K562 (cell line): ENCODE measurements around the gene DENND1A. TPM values are rescaled to one million over a fixed set of nuclear protein-coding genes. Genes with fewer than 3 reads are reported as not detected.

Experiments
- ATAC-seq: fragments of 200-7000 bp; cut with Tn5 transposase; 3 replicates; pipeline ENCODE4 v1.9.1; 2020; ENCODE audit warnings: moderate library complexity
- BruUV-seq: library from RNA; stranded (reverse); fragments of 400-500 nt; replicated peaks from 2 replicates; lab custom pipeline; 2021; lab: Mats Ljungman, UMichigan
- CTCF ChIA-PET: fragments of 300-600 bp; formaldehyde crosslinking; extraction: SDS; loops from one replicate; lab custom pipeline; 2021; ENCODE audit warnings: low intra/inter-chr PET ratio; lab: Yijun Ruan, JAX
- POLR2A ChIA-PET: fragments of 300-600, 350-650 bp; sonication (Branson Sonifier 250); formaldehyde crosslinking; extraction: SDS; loops from one replicate; lab custom pipeline; 2021; ENCODE audit warnings: antibody characterized with exemption, inconsistent platforms; lab: Yijun Ruan, JAX
- DNase-seq, 4 experiments: peaks; one replicate each; pipeline versions ENCODE4 v3.0.0 to v3.0.0-alpha.2; 2011 to 2018; ENCODE audit warnings: low spot score in 3 of 4, mixed read lengths in 3 of 4; ENCODE audit errors: extremely low read depth in 1 of 4
- FAIRE-seq: peaks from 2 replicates; lab custom pipeline; 2011; peaks lifted over from hg19 to GRCh38; lab: Jason Lieb, UNC
- H2AFZ ChIP-seq: 2 replicates; pipeline ENCODE4 v1.6.0; 2011; ENCODE audit warnings: low read depth, low read length, control low read depth, inconsistent platforms
- H3K27ac ChIP-seq: fragments of 200-600 bp; 3 replicates; pipeline ENCODE4 v1.8.0; 2011; ENCODE audit warnings: low read depth, mild to moderate bottlenecking, control low read depth, inconsistent platforms, low read length, moderate library complexity, mixed read lengths; ENCODE audit errors: extremely low read depth
- H3K27me3 ChIP-seq, 2 experiments: fragments of 300-600 bp in 1 of 2; 2 replicates in 1 of 2; 3 replicates in 1 of 2; pipeline versions ENCODE4 v1.6.0 to v1.8.0; 2011; ENCODE audit warnings: inconsistent platforms in 2 of 2, low read length in 2 of 2, mild to moderate bottlenecking in 1 of 2, mixed read lengths in 1 of 2, moderate library complexity in 1 of 2; ENCODE audit not compliant: control insufficient read depth in 2 of 2, insufficient read depth in 2 of 2
- H3K36me3 ChIP-seq: fragments of 300-600 bp; 3 replicates; pipeline ENCODE4 v1.8.0; 2011; ENCODE audit warnings: mild to moderate bottlenecking, low read length, inconsistent platforms; ENCODE audit not compliant: control insufficient read depth, insufficient read depth
- H3K4me1 ChIP-seq, 2 experiments: fragments of 200-600 bp in 1 of 2; replicated peaks in 1 of 2; 2 replicates in 1 of 2; 3 replicates in 1 of 2; pipeline versions ENCODE4 v1.5.1 to v1.8.0; 2011; ENCODE audit warnings: inconsistent platforms in 2 of 2, low read length in 2 of 2, mild to moderate bottlenecking in 1 of 2, mixed read lengths in 1 of 2, moderate library complexity in 1 of 2; ENCODE audit not compliant: control insufficient read depth in 2 of 2, insufficient read depth in 2 of 2
- H3K4me2 ChIP-seq: 2 replicates; pipeline ENCODE4 v1.6.1; 2011; ENCODE audit warnings: low read length, control low read depth, inconsistent platforms, mixed read lengths; ENCODE audit not compliant: insufficient read depth
- H3K4me3 ChIP-seq: fragments of 200-600 bp; sonication (generic), shearing (Covaris generic); 2 replicates; pipeline ENCODE4 v1.5.1; 2016; ENCODE audit warnings: control low read depth, inconsistent platforms
- H3K79me2 ChIP-seq: fragments of 200-600 bp; 3 replicates; pipeline ENCODE4 v1.8.0; 2011; ENCODE audit warnings: low read length, inconsistent platforms; ENCODE audit not compliant: control insufficient read depth, insufficient read depth
- H3K9ac ChIP-seq, 2 experiments: 2 replicates each; pipeline versions ENCODE4 v1.6.0 to v1.6.1; 2011; ENCODE audit warnings: low read depth in 2 of 2, low read length in 2 of 2, control low read depth in 1 of 2, inconsistent platforms in 1 of 2, mild to moderate bottlenecking in 1 of 2, mixed read lengths in 1 of 2; ENCODE audit not compliant: insufficient read depth in 1 of 2
- H3K9me1 ChIP-seq: one replicate; pipeline ENCODE4 v1.6.0; 2011; ENCODE audit warnings: inconsistent platforms, mild to moderate bottlenecking, low read length, moderate library complexity; ENCODE audit not compliant: control insufficient read depth, insufficient read depth
- H3K9me3 ChIP-seq: replicated peaks from 2 replicates; pipeline ENCODE4 v1.5.1; 2011; ENCODE audit warnings: low read depth, low read length, inconsistent platforms; ENCODE audit not compliant: control insufficient read depth, insufficient read depth
- H4K20me1 ChIP-seq: replicated peaks from 2 replicates; pipeline ENCODE4 v1.6.1; 2011; ENCODE audit warnings: low read length, inconsistent platforms, mixed read lengths; ENCODE audit not compliant: control insufficient read depth, insufficient read depth
- CCAR2 ChIP-seq: fragments of 200-400 bp; formaldehyde crosslinking; IDR thresholded peaks from 2 replicates; pipeline ENCODE4 v1.6.1; 2017; ENCODE audit warnings: mild to moderate bottlenecking, low read depth, low read length
- EP300 ChIP-seq: IDR thresholded peaks from 2 replicates; pipeline ENCODE4 v1.6.1; 2012; ENCODE audit warnings: low read length, improper control_type of control experiment
- ETV5 ChIP-seq: sonication (generic); formaldehyde crosslinking; IDR thresholded peaks from 2 replicates; pipeline ENCODE4 v1.4.0; 2020; ENCODE audit warnings: low read depth, mild to moderate bottlenecking, missing genetic modification reagents
- ILF3 ChIP-seq: fragments of 450-650 bp; IDR thresholded peaks from 2 replicates; pipeline ENCODE4 v1.6.1; 2018; ENCODE audit warnings: antibody characterized with exemption, mild to moderate bottlenecking, moderate library complexity, borderline replicate concordance
- POLR2B ChIP-seq: fragments of 450-650 bp; IDR thresholded peaks from 2 replicates; pipeline ENCODE4 v1.6.1; 2018; ENCODE audit warnings: low read depth; ENCODE audit not compliant: partially characterized antibody
- SPI1 ChIP-seq: IDR thresholded peaks from 2 replicates; pipeline ENCODE4 v1.6.1; 2011; ENCODE audit warnings: low read depth, low read length, control low read depth, borderline replicate concordance
- ZMIZ1 ChIP-seq, 2 experiments: fragments of 150-350 bp in 1 of 2; IDR thresholded peaks; 2 replicates each; pipeline ENCODE4 v1.6.1; 2012 to 2016; ENCODE audit warnings: low read depth in 2 of 2, low read length in 2 of 2, mild to moderate bottlenecking in 1 of 2, moderate library complexity in 1 of 2
- WGBS: fragments of 100-300 bp; shearing (Covaris generic); methylation state at CpG from one replicate; pipeline ENCODE4 v1.1.6; 2016; ENCODE audit warnings: low coverage, mixed read lengths; ENCODE audit not compliant: insufficient coverage; ENCODE audit errors: missing lambda C conversion rate; 5-methylcytosine and 5-hydroxymethylcytosine counted together
- in situ Hi-C: fragments of 300-500 bp; cut with MboI; formaldehyde crosslinking; loops from 4 replicates; pipeline ENCODE4 v1.15.0; 2018; ENCODE audit warnings: inconsistent platforms, mixed read lengths
- intact Hi-C: fragments of 100-400 bp; cut with micrococcal nuclease; formaldehyde crosslinking; loops from 2 replicates; pipeline ENCODE4 v1.14.2; 2022
- polyA plus RNA-seq, 8 experiments: library from polyadenylated mRNA; depleted of rRNA in 4 of 8; stranded (reverse) in 5 of 8; unstranded in 3 of 8; fragments of >200 nt; fragmentation: Nextera tagmentation in 2 of 8; fragmentation: Illumina TruSeq in 1 of 8; extraction: Ambion mirVana in 2 of 8; extraction: Trizol in 1 of 8; gene quantifications; 2 replicates each; pipeline versions ENCODE4 v1.2.1 to v1.2.3, GENCODE V29; 2011 to 2014; ENCODE audit warnings: inconsistent platforms in 1 of 8, missing spikeins in 1 of 8
- total RNA-seq, 7 experiments: library from RNA; depleted of rRNA in 6 of 7; stranded (reverse); fragments of >200 nt in 6 of 7; fragmentation: Illumina TruSeq in 2 of 7; extraction: Trizol in 2 of 7; gene quantifications; 2 replicates each; pipeline versions ENCODE4 v1.2.1 to v1.2.3, GENCODE V29; 2011 to 2021; ENCODE audit warnings: low replicate concordance in 1 of 7
- TF ChIP-seq, protein P1 (sequence below): fragments of 250-450 bp; sonication (Bioruptor Pico); IDR thresholded peaks from 2 replicates; pipeline ENCODE4 v1.4.0; 2020; ENCODE audit warnings: mild to moderate bottlenecking, moderate library complexity
- TF ChIP-seq, protein P2 (sequence below): fragments of 250-450 bp; sonication (Bioruptor Pico); IDR thresholded peaks from 2 replicates; pipeline ENCODE4 v1.5.0; 2021; ENCODE audit warnings: mild to moderate bottlenecking, moderate library complexity
- TF ChIP-seq, protein P3 (sequence below): sonication (generic); formaldehyde crosslinking; IDR thresholded peaks from 2 replicates; pipeline ENCODE4 v1.8.1; 2022; ENCODE audit warnings: missing genetic modification reagents

DENND1A gene
- total and polyA plus RNA-seq, 9 of the 15 experiments (the other 6 are each of a cell fraction or from before 2014, with no cell fraction given), result 7.6 to 29.5 (median 15.7) TPM

- in situ Hi-C loops, result no loop called here
- TF ChIP-seq CCAR2, result no peak
- TF ChIP-seq, protein P1, sequence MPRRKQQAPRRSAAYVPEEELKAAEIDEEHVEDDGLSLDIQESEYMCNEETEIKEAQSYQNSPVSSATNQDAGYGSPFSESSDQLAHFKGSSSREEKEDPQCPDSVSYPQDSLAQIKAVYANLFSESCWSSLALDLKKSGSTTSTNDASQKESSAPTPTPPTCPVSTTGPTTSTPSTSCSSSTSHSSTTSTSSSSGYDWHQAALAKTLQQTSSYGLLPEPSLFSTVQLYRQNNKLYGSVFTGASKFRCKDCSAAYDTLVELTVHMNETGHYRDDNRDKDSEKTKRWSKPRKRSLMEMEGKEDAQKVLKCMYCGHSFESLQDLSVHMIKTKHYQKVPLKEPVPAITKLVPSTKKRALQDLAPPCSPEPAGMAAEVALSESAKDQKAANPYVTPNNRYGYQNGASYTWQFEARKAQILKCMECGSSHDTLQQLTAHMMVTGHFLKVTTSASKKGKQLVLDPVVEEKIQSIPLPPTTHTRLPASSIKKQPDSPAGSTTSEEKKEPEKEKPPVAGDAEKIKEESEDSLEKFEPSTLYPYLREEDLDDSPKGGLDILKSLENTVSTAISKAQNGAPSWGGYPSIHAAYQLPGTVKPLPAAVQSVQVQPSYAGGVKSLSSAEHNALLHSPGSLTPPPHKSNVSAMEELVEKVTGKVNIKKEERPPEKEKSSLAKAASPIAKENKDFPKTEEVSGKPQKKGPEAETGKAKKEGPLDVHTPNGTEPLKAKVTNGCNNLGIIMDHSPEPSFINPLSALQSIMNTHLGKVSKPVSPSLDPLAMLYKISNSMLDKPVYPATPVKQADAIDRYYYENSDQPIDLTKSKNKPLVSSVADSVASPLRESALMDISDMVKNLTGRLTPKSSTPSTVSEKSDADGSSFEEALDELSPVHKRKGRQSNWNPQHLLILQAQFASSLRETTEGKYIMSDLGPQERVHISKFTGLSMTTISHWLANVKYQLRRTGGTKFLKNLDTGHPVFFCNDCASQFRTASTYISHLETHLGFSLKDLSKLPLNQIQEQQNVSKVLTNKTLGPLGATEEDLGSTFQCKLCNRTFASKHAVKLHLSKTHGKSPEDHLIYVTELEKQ (CRISPR knock-in tag), result no peak
- no peak for TF ChIP-seq ETV5 (CRISPR knock-in tag)
- TF ChIP-seq POLR2B, result no peak
- TF ChIP-seq ILF3, result no peak
- TF ChIP-seq, protein P2, sequence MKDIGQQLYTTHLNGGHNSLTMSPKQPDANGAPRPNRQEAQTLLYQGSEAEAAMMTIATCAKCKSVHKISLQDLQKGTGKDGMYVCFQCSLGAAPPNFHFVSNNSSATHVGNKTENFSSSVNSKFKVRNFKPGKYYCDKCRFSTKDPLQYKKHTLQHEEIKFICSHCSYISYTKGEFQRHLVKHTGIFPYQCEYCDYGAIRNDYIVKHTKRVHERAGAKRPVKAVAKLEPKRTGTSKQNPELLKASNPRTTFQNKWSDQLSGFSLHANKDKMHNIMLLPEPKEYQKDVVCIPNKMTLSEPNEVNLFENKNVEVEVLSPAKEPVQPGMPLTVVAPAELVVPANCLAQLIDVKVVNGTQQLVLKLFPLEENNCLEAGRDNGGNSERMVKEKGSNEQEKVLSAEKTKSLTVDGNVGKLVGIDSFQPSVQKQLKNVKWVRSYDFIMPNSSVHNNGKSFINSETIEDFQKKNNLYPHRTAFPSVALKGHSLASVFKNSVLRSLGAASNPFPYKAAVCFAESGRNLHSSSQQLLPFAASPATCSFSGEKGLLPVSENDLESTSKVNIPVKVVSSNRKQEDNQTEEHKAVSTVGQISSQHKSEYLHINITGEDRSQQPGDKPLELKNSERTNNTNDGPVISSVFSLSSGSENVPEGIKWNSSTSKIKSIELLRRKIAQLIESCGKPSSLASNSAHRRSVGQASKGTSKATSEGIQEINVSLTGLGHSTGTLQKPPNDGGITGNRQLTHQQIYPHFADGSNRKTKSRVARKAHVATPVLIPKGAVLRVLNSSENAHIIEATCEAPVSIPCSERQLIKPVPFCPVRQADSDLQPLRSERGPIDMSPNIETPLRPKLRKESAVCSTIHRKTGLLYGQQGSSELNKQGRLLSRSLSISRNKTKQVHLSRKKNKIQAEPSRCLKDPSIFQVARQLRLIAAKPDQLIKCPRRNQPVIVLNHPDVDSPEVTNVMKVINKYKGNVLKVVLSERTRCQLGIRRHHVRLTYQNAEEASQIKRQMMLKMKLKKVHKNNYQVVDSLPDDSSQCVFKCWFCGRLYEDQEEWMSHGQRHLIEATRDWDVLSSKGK (CRISPR knock-in tag), result no peak
- no peak for TF ChIP-seq EP300
- no peak for TF ChIP-seq ZMIZ1 (IDR thresholded peaks at IDR 0.05; ENCODE audit: low read depth in 2 of 2, low read length in 2 of 2)
- TF ChIP-seq, protein P3, sequence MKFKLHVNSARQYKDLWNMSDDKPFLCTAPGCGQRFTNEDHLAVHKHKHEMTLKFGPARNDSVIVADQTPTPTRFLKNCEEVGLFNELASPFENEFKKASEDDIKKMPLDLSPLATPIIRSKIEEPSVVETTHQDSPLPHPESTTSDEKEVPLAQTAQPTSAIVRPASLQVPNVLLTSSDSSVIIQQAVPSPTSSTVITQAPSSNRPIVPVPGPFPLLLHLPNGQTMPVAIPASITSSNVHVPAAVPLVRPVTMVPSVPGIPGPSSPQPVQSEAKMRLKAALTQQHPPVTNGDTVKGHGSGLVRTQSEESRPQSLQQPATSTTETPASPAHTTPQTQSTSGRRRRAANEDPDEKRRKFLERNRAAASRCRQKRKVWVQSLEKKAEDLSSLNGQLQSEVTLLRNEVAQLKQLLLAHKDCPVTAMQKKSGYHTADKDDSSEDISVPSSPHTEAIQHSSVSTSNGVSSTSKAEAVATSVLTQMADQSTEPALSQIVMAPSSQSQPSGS (CRISPR knock-in tag), result no peak
- no peak for TF ChIP-seq SPI1
These were observed 4.8 kb downstream of the DENND1A start for GRCh38 chr9:123925161-123925560.

More at GRCh38 chr9:123925161-123925560, 4.8 kb downstream of the DENND1A start:
- Histone ChIP-seq H3K9me1 (no peaks in the 10 kb centered on the region), H2AFZ (no peak overlapping the region), H3K9me3 (no peaks in the 10 kb centered on the region), H4K20me1 (peaks cover 18% of the 10 kb centered on the region; the same call in 1 of the 2 replicates), H3K4me3 (no peak overlapping the region), H3K79me2 (peaks cover 51% of the 10 kb centered on the region), H3K9ac (no peak overlapping the region), H3K27ac (no peak overlapping the region), H3K36me3 (peaks cover 13% of the 10 kb centered on the region; the same call in 2 of the 3 replicates), H3K27me3 (no peaks in the 10 kb centered on the region), H3K4me2 (no peak overlapping the region), H3K4me1 (peaks cover 1 to 15% of the 10 kb centered on the region in 2 experiments)
- ChIA-PET CTCF (no interaction called here), POLR2A (no interaction called here)
- no peak for DNase-seq
- no peak for ATAC-seq
- 75% methylated on average over 3 of the region's 3 CpGs for WGBS
- no TSS peak for BruUV-seq
- intact Hi-C loops, result loop anchor here (10.0 kb wide), 1 partner anchor 90 kb away; no protein-coding TSS in a partner anchor
- FAIRE-seq, result no peak
